HepG2 (cell line): Measurements from ENCODE around the gene CCDC88B. TPM values are rescaled to one million over a fixed set of nuclear protein-coding genes. Genes with fewer than 3 reads are reported as not detected.

Source experiments
- ATAC-seq: fragments of 200-7000 bp; cut with Tn5 transposase; 3 replicates; pipeline ENCODE4 v1.9.1; 2020; ENCODE audit warnings: mild to moderate bottlenecking, moderate library complexity
- BruUV-seq: library from RNA; stranded (reverse); fragments of 400-500 nt; replicated peaks from 2 replicates; lab custom pipeline; 2021; lab: Mats Ljungman, UMichigan
- CTCF ChIA-PET: fragments of 300-600 bp; formaldehyde crosslinking; extraction: SDS; loops from one replicate; lab custom pipeline; 2021; ENCODE audit warnings: low total read pairs, inconsistent platforms, low intra/inter-chr PET ratio; lab: Yijun Ruan, JAX
- POLR2A ChIA-PET: fragments of 350-600 bp; sonication (Branson Sonifier 250); formaldehyde crosslinking; loops from one replicate; lab custom pipeline; 2020; ENCODE audit warnings: antibody characterized with exemption, inconsistent platforms; lab: Yijun Ruan, JAX
- DNase-seq: peaks from one replicate; pipeline ENCODE4 v3.0.0-alpha.2; 2015; ENCODE audit warnings: low spot score
- FAIRE-seq: peaks from 3 replicates; lab custom pipeline; 2011; peaks lifted over from hg19 to GRCh38; lab: Jason Lieb, UNC
- H2AFZ ChIP-seq: one replicate; pipeline ENCODE4 v1.6.1; 2011; ENCODE audit warnings: low read length, inconsistent platforms
- H3K27ac ChIP-seq: fragments of 300-600 bp; 3 replicates; pipeline ENCODE4 v1.8.0; 2011; ENCODE audit warnings: mixed run types, mild to moderate bottlenecking, mixed read lengths, low read length, inconsistent platforms; ENCODE audit not compliant: insufficient read depth; ENCODE audit errors: extremely low read length
- H3K27me3 ChIP-seq, 2 experiments: fragments of 200-600 bp in 1 of 2; 2 replicates in 1 of 2; 3 replicates in 1 of 2; pipeline versions ENCODE4 v1.6.0 to v1.8.0; 2011; ENCODE audit warnings: low read length in 2 of 2, mild to moderate bottlenecking in 2 of 2, moderate library complexity in 2 of 2, inconsistent platforms in 1 of 2; ENCODE audit not compliant: insufficient read depth in 2 of 2, control insufficient read depth in 1 of 2
- H3K36me3 ChIP-seq, 2 experiments: fragments of 200-600 bp in 1 of 2; replicated peaks in 1 of 2; 2 replicates in 1 of 2; 3 replicates in 1 of 2; pipeline versions ENCODE4 v1.5.1 to v1.8.0; 2011; ENCODE audit warnings: low read length in 2 of 2, inconsistent platforms in 1 of 2; ENCODE audit not compliant: insufficient read depth in 2 of 2, control insufficient read depth in 1 of 2
- H3K4me1 ChIP-seq: 2 replicates; pipeline ENCODE4 v1.5.1; 2012; ENCODE audit warnings: low read length, inconsistent platforms; ENCODE audit not compliant: insufficient read depth
- H3K4me2 ChIP-seq: 2 replicates; pipeline ENCODE4 v1.6.0; 2011; ENCODE audit warnings: low read depth, low read length, inconsistent platforms
- H3K4me3 ChIP-seq, 3 experiments: fragments of 200-600 bp in 1 of 3; sonication (generic), shearing (Covaris generic) in 1 of 3; replicated peaks in 1 of 3; 2 replicates each; pipeline ENCODE4 v1.5.1; 2011 to 2016; ENCODE audit warnings: low read length in 3 of 3, inconsistent platforms in 2 of 3, low read depth in 2 of 3, mild to moderate bottlenecking in 2 of 3, control low read depth in 1 of 3, mixed read lengths in 1 of 3; ENCODE audit not compliant: insufficient read depth in 1 of 3
- H3K79me2 ChIP-seq: one replicate; pipeline ENCODE4 v1.6.1; 2011; ENCODE audit warnings: low read length, inconsistent platforms; ENCODE audit not compliant: insufficient read depth
- H3K9ac ChIP-seq: 2 replicates; pipeline ENCODE4 v1.6.0; 2011; ENCODE audit warnings: mild to moderate bottlenecking, low read depth, low read length, inconsistent platforms; ENCODE audit not compliant: insufficient read depth
- H3K9me3 ChIP-seq: 2 replicates; pipeline ENCODE4 v1.5.1; 2012; ENCODE audit warnings: mild to moderate bottlenecking, low read length
- H4K20me1 ChIP-seq: 2 replicates; pipeline ENCODE4 v1.6.0; 2011; ENCODE audit warnings: inconsistent platforms, mild to moderate bottlenecking, low read length, moderate library complexity; ENCODE audit not compliant: insufficient read depth
- HMGXB4 ChIP-seq, 2 experiments: sonication (generic) in 1 of 2; formaldehyde crosslinking in 1 of 2; IDR thresholded peaks; 2 replicates each; pipeline versions ENCODE4 v1.4.0 to v1.6.1; 2018 to 2020; ENCODE audit warnings: missing genetic modification reagents in 2 of 2, borderline replicate concordance in 1 of 2, low read depth in 1 of 2, mild to moderate bottlenecking in 1 of 2, missing biosample characterization in 1 of 2
- PCBP2 ChIP-seq: fragments of 200-400 bp; formaldehyde crosslinking; optimal IDR thresholded peaks from 2 replicates; pipeline ENCODE3; 2018; ENCODE audit warnings: low read length, low read depth; ENCODE audit not compliant: poor library complexity, severe bottlenecking
- SIX4 ChIP-seq: sonication (generic); formaldehyde crosslinking; IDR thresholded peaks from 2 replicates; pipeline ENCODE4 v1.4.0; 2020; ENCODE audit warnings: missing genetic modification reagents
- XBP1 ChIP-seq: sonication (generic); formaldehyde crosslinking; IDR thresholded peaks from 2 replicates; pipeline ENCODE4 v1.5.0; 2020; ENCODE audit warnings: missing genetic modification reagents
- ZNF12 ChIP-seq: sonication (generic); formaldehyde crosslinking; IDR thresholded peaks from 2 replicates; pipeline ENCODE4 v1.5.0; 2020; ENCODE audit warnings: missing genetic modification reagents
- ZNF652 ChIP-seq: IDR thresholded peaks from 2 replicates; pipeline ENCODE4 v1.6.1; 2016; ENCODE audit warnings: low read depth, borderline replicate concordance
- ZNF660 ChIP-seq: sonication (generic); formaldehyde crosslinking; IDR thresholded peaks from 2 replicates; pipeline ENCODE4 v1.5.1; 2020; ENCODE audit warnings: mild to moderate bottlenecking, low read depth, missing genetic modification reagents, borderline replicate concordance
- ZNF670 ChIP-seq: sonication (generic); formaldehyde crosslinking; IDR thresholded peaks from 2 replicates; pipeline ENCODE4 v1.8.0; 2022; ENCODE audit warnings: mild to moderate bottlenecking, missing genetic modification reagents, borderline replicate concordance
- WGBS: methylation state at CpG from one replicate; pipeline ENCODE4 v1.1.6; 2017; ENCODE audit warnings: low lambda C conversion rate; 5-methylcytosine and 5-hydroxymethylcytosine counted together
- in situ Hi-C: cut with HindIII; loops from 2 replicates; pipeline ENCODE4 v1.10.0; 2017; ENCODE audit warnings: low pct_unique_long_range_greater_than_20kb; ENCODE audit not compliant: extremely low pct_ligation_motif_present
- intact Hi-C: fragments of 100-400 bp; cut with micrococcal nuclease; formaldehyde crosslinking; loops from one replicate; pipeline ENCODE4 v1.10.0; 2022; ENCODE audit not compliant: unreplicated experiment
- polyA plus RNA-seq, 8 experiments: library from polyadenylated mRNA; depleted of rRNA in 3 of 8; stranded (reverse) in 7 of 8; unstranded in 1 of 8; fragments of >200 nt; fragmentation: Illumina TruSeq in 4 of 8; extraction: Trizol in 4 of 8; gene quantifications; 2 replicates each; pipeline versions ENCODE4 v1.2.1 to v1.2.3, GENCODE V29; 2011 to 2016; ENCODE audit warnings: low read depth in 4 of 8, missing spikeins in 1 of 8, mixed read lengths in 1 of 8; ENCODE audit not compliant: insufficient read depth in 1 of 8
- total RNA-seq, 5 experiments: library from RNA; depleted of rRNA; stranded (reverse); fragments of >200 nt; fragmentation: Illumina TruSeq; extraction: Trizol; gene quantifications; 2 replicates each; pipeline ENCODE4 v1.2.3, GENCODE V29; 2016; ENCODE audit warnings: low read depth in 1 of 5

Gene CCDC88B
- total and polyA plus RNA-seq, 2 of the 13 experiments (the other 11 are each of a cell fraction or from before 2014, with no cell fraction given) = 3.6 to 4.8 TPM

- BruUV-seq = no TSS peak
- intact Hi-C loops = no loop called here
- ChIA-PET CTCF (no interaction called here), POLR2A (no interaction called here)
- WGBS = 26% methylated on average over 3 of the region's 6 CpGs
- H3K4me1 ChIP-seq = peaks cover 8% of the 10 kb centered on the region
- no peak overlapping the region for H3K27ac ChIP-seq
- H3K4me3 ChIP-seq = no peak overlapping the region
- no peaks in the 10 kb centered on the region for H3K9me3 ChIP-seq
- H4K20me1 ChIP-seq = no peaks in the 10 kb centered on the region
- no peak overlapping the region for H2AFZ ChIP-seq
- no peak overlapping the region for H3K4me2 ChIP-seq
- no peaks in the 10 kb centered on the region for H3K79me2 ChIP-seq
- H3K9ac ChIP-seq = no peak overlapping the region
- in situ Hi-C loops = no loop called here
- no peaks in the 10 kb centered on the region for H3K36me3 ChIP-seq
- no peak for ATAC-seq
- no peak for DNase-seq
- H3K27me3 ChIP-seq = peaks cover 4 to 26% of the 10 kb centered on the region in 2 experiments; a peak in 4 of 5 replicates
- TF ChIP-seq ZNF670 (no peak), HMGXB4 (CRISPR knock-in tag; IDR thresholded peaks at IDR 0.05; ENCODE audit: borderline replicate concordance in 1 of 2, low read depth in 1 of 2) (no peak), ZNF660 (CRISPR knock-in tag) (no peak), SIX4 (no peak), ZNF12 (CRISPR knock-in tag) (no peak), ZNF652 (CRISPR knock-in tag) (no peak), PCBP2 (no peak), XBP1 (CRISPR knock-in tag) (no peak)
- FAIRE-seq = no peak
Measured at GRCh38 chr11:64400102-64400501, 60.1 kb downstream of the CCDC88B start.
